GM12873 (cell line): Measurements from ENCODE around the gene RASSF7.

Source experiments
- TF ChIP-seq, protein P1 (sequence below): IDR thresholded peaks from 2 replicates; pipeline ENCODE4 v1.5.1; 2012; ENCODE audit warnings: low read depth, mild to moderate bottlenecking, moderate library complexity, low read length, control low read depth; ENCODE audit not compliant: insufficient read depth; ENCODE audit errors: missing control alignments

Gene RASSF7

DNA sequence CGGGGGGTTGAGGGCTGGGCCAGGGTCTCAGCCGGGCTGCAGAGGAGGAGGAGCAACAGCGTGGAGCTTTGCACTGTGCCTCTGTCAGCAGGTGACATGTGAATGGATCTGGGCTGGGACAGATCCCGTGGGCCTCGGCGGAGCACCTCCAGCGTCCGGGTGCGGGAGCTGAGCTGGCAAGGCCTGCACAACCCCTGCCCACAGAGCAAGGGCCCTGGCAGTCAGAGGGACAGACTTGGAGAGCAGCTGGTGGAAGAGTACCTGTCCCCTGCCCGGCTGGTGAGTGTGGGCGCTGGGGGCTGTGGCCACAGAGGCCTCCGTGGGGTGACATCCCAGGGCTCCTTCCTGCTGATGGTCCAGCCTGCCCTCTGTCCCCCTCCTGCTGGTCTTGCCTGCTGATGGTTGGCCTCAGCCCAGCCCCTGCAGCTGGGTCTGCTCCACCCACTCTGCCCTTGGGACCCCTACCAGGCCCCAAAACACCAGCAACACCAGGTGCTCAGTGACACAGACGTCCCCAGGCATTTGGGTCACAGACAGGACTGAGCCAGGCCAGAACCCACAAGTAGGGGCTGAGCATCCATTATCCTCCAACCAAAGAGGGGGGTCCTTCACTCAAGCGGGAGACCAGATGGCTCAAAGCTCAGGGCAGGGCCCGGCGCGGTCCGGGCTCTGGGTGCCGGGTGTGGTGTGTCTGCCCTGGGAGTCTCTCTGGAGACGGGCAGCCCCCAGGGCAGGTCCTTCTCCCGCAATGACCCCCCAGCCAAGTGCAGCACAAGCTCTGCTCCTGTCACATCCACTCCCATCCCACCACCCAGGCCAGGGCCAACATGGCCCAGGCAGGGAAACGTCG lies 20.0 kb upstream of the RASSF7 start:
- TF ChIP-seq, protein P1, sequence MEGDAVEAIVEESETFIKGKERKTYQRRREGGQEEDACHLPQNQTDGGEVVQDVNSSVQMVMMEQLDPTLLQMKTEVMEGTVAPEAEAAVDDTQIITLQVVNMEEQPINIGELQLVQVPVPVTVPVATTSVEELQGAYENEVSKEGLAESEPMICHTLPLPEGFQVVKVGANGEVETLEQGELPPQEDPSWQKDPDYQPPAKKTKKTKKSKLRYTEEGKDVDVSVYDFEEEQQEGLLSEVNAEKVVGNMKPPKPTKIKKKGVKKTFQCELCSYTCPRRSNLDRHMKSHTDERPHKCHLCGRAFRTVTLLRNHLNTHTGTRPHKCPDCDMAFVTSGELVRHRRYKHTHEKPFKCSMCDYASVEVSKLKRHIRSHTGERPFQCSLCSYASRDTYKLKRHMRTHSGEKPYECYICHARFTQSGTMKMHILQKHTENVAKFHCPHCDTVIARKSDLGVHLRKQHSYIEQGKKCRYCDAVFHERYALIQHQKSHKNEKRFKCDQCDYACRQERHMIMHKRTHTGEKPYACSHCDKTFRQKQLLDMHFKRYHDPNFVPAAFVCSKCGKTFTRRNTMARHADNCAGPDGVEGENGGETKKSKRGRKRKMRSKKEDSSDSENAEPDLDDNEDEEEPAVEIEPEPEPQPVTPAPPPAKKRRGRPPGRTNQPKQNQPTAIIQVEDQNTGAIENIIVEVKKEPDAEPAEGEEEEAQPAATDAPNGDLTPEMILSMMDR, result no peak

DNA sequence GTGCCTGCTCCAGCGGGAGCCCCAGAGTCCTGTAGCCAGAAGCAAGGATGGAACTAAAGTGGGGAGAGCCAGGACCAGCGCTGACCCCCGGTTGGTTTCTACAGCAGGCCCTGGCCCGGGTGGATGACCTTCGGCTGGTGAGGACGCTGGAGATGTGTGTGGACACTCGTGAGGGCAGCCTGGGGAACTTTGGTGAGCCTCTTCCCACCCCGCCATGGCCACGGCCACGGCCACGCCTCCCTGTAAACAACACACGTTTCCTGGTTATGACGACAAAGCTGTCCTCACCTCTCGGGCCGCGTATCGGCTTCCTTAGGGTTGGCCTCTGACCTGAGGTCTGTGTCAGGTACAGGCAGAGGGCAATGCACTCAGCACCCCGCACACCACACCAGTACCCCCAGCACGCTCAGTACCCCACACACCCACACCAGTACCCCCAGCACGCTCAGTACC lies 19.3 kb upstream of the RASSF7 start:
- TF ChIP-seq, protein P1, result no peak

DNA sequence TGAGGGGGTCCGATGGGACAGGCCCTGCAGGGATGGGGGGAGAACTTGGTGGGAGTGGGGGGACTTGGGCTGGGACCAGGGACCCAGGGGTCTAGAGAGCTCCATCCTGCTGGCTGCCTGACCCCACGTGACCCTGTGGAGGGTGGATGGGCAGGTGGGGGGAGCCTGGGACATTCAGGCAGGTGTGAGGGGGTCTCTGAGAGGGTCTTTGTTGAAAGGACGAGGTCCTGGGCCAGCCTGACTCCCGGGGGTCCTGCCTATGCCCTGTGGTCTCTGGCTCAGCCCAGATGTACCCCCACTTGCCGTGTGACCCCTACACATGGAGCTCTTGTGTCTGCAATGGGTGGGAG lies 16.0 kb upstream of the RASSF7 start:
- TF ChIP-seq, protein P1, result no peak

DNA sequence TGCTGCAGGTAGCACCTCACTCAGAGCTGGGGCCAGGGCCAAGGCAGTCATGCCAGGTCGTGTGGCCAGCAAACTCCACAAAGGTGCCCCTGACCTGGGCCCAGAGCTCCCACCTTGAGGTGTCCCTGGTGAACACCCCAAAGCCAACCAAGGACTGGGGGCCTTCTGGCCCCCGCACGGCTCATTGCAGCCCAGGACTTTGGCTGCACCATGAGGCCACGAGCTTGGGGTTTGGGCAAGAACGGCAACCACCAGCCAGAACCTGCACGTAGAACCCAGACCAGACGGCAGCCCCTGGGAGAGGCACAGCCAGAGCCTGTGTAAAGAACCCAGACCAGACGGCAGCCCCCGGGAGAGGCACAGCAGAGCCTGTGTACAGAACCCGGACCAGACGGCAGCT lies 15.6 kb upstream of the RASSF7 start:
- TF ChIP-seq, protein P1, result no peak

DNA sequence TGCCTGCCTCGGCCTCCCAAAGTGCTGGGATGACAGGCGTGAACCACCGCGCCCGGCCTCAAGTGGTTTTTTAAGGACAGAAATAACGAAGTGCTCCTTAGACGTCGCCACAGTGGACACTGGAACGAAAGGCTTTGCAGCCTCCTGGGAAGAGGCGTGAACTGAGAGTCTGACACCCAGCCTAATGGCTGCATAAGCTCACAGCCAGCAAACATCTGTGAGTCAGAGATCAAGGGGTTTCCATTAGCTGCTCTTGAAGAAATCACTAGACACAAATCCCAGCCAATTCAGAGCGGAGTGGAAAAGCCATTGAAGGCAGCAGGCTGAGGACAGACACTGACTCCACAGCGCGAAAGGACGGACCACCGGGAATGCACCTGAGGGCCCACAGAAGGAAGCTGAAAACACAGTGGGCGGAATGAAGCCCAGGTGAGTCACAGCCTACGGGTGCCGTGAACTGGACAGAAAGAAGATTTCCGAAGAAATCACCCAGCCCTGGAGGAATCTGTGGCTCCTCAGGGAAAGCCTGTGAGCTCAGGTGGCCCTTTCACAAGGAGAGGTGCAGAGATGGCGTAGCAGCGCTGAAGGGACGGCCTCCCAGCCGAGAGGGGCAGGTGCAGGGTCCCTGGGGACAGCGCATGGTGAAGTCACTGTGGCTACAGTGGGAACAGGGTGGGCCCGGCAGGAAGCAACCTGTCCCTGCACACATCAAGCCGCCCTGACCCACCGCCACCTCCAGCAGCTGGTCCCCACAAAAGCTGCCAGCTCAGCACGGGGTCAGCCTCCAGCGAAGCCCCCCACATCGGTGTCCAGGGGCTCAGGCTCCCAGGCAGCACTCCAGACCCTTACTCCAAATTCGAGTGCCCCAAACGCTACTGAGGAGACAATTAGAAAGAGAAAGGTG lies 11.8 kb upstream of the RASSF7 start:
- TF ChIP-seq, protein P1, result no peak

DNA sequence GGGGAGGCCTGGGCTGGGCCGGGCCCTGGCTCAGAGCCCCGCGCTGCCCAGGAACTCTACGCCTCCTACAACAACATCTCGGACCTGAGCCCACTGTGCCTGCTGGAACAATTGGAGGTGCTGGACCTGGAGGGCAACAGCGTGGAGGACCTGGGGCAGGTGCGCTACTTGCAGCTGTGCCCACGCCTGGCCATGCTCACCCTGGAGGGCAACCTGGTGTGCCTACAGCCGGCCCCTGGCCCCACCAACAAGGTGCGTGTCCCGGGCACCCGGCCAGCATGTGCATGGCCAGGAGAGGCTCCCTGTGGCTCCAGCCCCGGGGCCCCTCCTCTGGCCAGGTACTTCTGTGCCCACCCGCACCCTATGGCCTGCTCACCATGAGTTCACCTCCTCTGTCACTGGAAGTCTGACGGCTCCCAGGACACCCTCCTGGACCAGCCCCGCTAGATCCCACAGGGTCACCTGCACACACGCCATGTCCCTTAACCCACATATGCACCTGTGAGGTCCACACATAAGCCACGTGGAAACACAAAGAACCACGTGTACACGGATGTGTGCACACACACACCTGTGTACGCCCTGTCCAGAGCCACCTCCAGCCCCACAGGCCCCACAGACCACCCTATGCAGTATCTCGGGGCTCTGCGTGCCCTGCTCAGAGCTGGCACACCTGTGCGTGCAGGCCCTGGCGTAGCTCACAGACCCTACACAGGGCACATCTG lies 10.6 kb upstream of the RASSF7 start:
- TF ChIP-seq, protein P1, result no peak

DNA sequence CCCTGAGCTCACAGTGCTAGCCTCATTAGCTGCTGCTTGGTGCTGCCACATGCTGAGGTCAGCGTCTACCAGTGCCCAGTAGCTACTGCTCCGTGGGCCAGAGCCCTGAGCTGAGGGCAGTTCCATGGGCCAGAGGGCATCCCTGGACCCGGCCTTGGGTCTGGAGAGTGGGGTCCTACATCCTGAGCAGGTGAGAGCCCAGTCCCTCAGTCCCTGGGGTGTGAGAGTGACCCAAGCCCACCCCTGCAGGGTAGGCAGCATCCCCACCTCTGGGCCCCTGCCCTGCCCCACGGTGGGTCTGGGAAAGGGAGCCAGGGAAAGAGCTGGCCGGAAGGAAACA lies 10.1 kb upstream of the RASSF7 start:
- TF ChIP-seq, protein P1, result no peak
